OCI-LY1 (cell line): ENCODE results near the gene TTL.

Experiments used
- CTCF ChIP-seq: fragments of 200-600 bp; sonication (generic), shearing (Covaris generic); IDR thresholded peaks from 2 replicates; pipeline ENCODE4 v1.5.1; 2017; ENCODE audit warnings: mild to moderate bottlenecking, antibody characterized with exemption, low read length, moderate library complexity, mixed read lengths
- EZH2 ChIP-seq: fragments of 200-600 bp; sonication (generic), shearing (Covaris generic); IDR thresholded peaks from 2 replicates; pipeline ENCODE4 v1.8.0; 2017; ENCODE audit warnings: borderline replicate concordance, mixed run types, mild to moderate bottlenecking, antibody characterized with exemption, low read length, moderate library complexity, mixed read lengths

- TF ChIP-seq CTCF (no peak), EZH2 (no peak)
Observed at GRCh38 chr2:112518807-112519206, 36.9 kb downstream of the TTL start.
